Endothelial cell of umbilical vein (primary cell): ENCODE results near the gene RAPGEF3.
A peak's percentile ranks its signal among the peaks of the same experiment; 100 is the strongest.

ENCODE experiments used
- EZH2 ChIP-seq: IDR thresholded peaks from 2 replicates; pipeline ENCODE4 v1.6.1; 2012; ENCODE audit warnings: borderline replicate concordance, low read depth, mild to moderate bottlenecking, moderate library complexity, low read length, inconsistent platforms; ENCODE audit not compliant: severe bottlenecking
- JUN ChIP-seq: IDR thresholded peaks from 2 replicates; pipeline ENCODE4 v1.6.1; 2011; ENCODE audit warnings: borderline replicate concordance, low read depth; ENCODE audit not compliant: insufficient read length, insufficient read depth
- MYC ChIP-seq: IDR thresholded peaks from one replicate; pipeline ENCODE4 v1.6.1; 2011; ENCODE audit warnings: mild to moderate bottlenecking, low read depth, low read length
- POLR2A ChIP-seq: IDR thresholded peaks from 2 replicates; pipeline ENCODE4 v1.6.1; 2012; ENCODE audit warnings: low read depth, mild to moderate bottlenecking, control low read depth, low read length
- POLR2AphosphoS5 ChIP-seq: IDR thresholded peaks from 2 replicates; pipeline ENCODE4 v1.6.1; 2012; ENCODE audit warnings: low read depth, mild to moderate bottlenecking, control low read depth, low read length, moderate library complexity; ENCODE audit not compliant: insufficient read depth
- TF ChIP-seq, protein P1 (sequence below), 2 donors: IDR thresholded peaks; 1 replicate in 1 of 2; 2 replicates in 1 of 2; pipeline ENCODE4 v1.5.1; 2011; ENCODE audit warnings: low read length in 2 of 2, mild to moderate bottlenecking in 2 of 2, moderate library complexity in 2 of 2, control low read depth in 1 of 2, inconsistent platforms in 1 of 2, low read depth in 1 of 2; ENCODE audit not compliant: insufficient read depth in 1 of 2; ENCODE audit errors: extremely low read depth in 1 of 2
- TF ChIP-seq, protein P2 (sequence below): IDR thresholded peaks from 2 replicates; pipeline ENCODE4 v1.6.1; 2011; ENCODE audit not compliant: insufficient read depth, insufficient read length

DNA sequence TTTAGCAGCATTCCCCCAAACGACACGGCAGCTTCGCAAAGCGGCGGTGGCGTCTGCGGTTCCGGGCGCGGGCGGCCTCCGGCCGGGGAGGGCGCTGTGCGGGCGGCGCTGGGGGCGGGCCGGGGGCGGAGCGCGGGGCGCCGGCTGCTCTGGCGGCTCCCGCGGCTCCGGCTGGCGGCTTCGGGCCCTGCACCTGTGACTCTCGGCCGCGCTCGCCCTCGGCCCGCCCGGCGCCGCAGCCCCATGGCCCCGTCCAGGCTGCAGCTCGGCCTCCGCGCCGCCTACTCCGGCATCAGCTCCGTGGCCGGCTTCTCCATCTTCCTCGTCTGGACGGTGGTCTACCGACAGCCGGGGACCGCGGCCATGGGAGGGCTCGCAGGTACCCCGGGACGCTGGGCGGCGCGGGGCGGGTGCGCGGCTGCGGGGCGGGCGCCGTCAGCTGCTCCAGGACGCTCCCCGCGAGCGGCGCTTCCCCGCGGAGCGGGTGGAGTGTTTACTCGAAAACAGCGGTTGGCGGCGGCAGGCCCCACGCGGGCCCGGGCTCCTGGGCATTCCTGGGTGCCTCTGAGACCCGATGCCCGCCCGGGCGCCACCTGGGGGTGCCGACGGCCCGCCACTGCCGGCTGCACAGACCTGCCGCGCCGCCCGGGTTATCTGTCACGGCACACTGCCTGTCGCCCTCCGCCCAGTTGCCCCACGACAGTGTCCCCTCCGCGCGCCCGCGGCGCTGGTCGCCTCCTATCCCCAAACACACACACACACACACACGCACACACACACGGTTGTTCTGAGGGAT lies 14.6 kb upstream of the RAPGEF3 start, which contains the start of gene SLC48A1:
- TF ChIP-seq, protein P1, sequence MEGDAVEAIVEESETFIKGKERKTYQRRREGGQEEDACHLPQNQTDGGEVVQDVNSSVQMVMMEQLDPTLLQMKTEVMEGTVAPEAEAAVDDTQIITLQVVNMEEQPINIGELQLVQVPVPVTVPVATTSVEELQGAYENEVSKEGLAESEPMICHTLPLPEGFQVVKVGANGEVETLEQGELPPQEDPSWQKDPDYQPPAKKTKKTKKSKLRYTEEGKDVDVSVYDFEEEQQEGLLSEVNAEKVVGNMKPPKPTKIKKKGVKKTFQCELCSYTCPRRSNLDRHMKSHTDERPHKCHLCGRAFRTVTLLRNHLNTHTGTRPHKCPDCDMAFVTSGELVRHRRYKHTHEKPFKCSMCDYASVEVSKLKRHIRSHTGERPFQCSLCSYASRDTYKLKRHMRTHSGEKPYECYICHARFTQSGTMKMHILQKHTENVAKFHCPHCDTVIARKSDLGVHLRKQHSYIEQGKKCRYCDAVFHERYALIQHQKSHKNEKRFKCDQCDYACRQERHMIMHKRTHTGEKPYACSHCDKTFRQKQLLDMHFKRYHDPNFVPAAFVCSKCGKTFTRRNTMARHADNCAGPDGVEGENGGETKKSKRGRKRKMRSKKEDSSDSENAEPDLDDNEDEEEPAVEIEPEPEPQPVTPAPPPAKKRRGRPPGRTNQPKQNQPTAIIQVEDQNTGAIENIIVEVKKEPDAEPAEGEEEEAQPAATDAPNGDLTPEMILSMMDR (IDR thresholded peaks at IDR 0.05; ENCODE audit: extremely low read depth in 1 of 2, insufficient read depth in 1 of 2, low read depth in 1 of 2, low read length in 2 of 2) = peak; percentile 13 to 38
- TF ChIP-seq POLR2AphosphoS5 (peak; percentile 46), POLR2A (peak; percentile 53), EZH2 (no peak), JUN (no peak), MYC (no peak)
- TF ChIP-seq, protein P2, sequence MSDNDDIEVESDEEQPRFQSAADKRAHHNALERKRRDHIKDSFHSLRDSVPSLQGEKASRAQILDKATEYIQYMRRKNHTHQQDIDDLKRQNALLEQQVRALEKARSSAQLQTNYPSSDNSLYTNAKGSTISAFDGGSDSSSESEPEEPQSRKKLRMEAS = no peak
